NCI-H1417 treated with DMSO at 0.1 percent for 48 hours (cell line): ENCODE results near the gene ATP6V1C2.

Experiments used
- DNase-seq: peaks from one replicate; lab custom pipeline; 2025; lab: John Stamatoyannopoulos, UW

The ATP6V1C2 gene

DNA sequence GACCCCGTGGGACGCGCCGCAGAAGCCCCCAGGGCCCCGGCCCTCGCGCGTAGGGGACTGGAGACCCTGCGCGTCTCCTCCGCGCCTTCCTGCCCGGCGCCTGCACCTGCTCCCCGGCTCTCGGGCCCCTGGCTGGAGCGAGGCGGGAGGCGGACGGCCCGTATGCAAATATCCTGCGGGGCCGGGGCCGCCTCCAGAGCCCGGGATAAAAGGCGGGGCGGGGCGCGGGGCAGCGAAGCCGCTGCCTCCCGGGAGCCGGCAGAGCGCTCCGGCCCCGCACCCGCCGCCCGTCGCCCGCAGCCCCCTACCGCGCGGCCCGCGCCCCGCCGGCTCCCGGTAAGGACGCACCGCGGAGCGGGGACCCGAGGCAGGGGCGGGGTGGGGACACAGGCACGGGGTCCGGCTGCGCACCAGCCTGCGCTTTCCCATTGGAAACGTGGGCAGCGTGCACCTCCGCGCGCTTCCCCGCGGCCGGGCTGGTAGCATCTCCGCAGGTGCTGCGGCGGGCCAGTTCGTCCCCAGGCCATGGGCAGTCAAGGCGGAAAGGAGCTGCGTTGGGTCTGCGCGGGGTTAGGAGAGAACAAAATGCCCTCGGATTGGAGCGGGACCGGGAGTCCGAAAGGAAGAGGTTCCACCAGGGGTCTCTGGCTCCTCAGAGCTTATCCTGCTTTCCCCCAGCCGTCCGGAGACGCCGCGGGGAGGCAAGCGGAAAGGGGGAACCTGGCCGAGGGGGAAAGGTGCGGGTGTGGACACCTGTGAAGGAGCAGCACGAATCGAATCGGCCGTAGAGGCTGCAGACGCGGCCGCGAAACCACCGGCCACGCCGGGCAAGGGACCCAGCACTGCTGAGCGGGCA is at the start of gene ATP6V1C2:
Gene ATP6V1C2, plus strand, starts transcription at position 235 of the 856 bp plus-strand sequence. CDS start 1,220 bp downstream, outside the sequence.
- DNase-seq, result no peak

GRCh38 chr2:10675131-10675530 is 46.3 kb upstream of the ATP6V1C2 start:
- no peak for DNase-seq

DNA sequence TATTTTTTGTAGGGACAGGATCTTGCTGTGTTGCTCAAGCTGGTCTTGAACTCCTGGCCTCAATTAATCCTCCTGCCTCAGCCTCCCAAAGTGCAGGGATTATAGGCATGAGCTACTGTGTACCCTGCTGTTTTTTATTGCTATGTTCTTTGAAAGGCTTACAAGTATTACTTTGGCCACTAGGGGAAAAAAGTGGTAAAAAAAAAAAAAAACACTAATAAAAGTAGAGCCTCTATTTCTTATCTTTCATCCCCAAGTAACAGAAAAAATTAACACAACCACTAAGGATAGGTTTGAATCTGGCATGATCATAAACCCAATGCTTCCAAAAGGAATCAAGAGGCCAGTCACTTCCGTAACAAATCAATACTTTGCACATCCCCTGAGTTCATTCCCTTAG is 43.2 kb upstream of the ATP6V1C2 start:
- DNase-seq, result no peak

DNA sequence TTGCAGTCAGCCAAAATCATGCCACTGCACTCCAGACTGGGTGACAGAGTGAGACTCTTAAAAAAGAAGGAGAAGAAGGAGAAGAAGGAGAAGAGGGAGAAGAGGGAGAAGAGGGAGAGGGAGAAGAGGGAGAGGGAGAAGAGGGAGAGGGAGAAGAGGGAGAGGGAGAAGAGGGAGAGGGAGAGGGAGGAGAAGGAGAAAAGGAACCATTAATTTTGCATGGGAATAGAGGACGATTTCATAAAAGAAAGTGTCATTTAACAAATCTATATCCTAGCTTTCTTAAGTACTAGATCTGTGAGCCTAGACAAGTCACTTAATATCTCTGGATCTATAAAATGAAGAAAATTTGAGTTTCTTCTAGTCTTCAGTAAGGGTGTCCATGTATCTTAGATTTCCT is 41.2 kb upstream of the ATP6V1C2 start:
- DNase-seq, result no peak

GRCh38 chr2:10680957-10681356 is 40.5 kb upstream of the ATP6V1C2 start:
- DNase-seq, result no peak

DNA sequence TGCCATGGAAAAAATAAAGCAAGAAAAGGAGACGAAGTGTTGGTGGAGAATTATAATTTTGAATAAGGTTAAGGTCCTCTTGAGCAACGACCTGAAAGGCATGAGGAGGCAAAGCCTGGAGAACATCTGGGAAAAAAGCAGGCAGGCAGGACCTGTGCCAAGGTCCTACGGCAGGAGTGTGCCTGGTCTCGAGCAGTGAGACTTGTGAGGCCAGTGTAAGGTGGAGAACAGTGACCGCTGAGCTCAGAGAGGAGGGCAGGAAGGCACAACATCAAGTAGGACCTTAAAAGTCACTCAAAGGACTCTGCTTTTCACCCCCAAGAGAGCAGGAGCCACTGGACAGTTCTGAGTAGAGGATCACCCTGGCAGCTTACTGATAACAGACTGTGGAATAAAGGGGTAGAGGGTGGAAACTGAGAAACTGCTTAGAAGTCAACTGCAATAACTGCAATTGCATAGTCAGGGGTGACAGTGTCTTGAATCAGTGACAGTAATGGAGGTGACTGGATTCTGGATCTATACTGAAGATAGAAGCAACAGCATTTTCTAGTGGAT is 35.2 kb upstream of the ATP6V1C2 start:
- no peak for DNase-seq

DNA sequence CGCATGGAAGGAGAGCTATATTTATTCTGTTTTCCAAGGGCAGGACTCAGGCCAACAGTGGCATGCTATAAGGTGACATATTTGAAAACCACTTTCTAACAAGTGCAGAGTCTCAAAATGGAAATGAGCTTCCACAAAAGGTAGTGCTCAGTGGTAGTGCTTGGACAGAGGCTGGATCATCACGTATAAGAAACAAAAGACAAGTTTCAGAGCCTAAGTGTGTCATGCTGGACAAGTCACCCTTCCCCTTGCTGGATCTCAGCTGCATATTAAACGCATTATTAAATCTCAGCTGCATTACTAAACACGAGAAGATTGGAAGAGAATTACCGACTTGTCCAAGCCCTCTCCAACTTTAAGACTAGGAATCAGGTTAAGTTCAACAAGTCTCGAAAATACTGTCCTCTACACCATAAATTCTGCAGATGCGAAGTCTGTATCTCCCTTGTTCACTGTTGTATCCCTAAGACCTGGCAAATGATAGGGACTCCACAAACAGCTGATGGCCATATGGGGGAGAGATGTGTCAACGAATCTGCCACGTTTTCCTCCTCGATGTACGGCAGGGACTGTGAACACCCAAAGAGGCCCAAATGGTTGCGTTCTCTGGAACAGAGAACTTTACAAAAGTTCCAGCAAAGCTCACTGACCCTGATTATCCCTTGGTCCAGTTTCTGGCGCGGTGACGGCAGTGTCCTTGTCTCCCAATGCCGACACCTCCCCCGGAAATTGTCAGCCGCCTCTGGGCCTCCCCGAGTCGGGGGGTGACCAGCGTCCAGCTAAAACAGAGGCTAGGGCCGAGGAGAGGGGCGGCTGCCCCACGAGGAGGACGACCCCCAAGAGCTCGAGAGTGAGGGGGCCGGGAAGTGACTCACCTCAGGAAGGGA is 32.3 kb upstream of the ATP6V1C2 start:
- no peak for DNase-seq

DNA sequence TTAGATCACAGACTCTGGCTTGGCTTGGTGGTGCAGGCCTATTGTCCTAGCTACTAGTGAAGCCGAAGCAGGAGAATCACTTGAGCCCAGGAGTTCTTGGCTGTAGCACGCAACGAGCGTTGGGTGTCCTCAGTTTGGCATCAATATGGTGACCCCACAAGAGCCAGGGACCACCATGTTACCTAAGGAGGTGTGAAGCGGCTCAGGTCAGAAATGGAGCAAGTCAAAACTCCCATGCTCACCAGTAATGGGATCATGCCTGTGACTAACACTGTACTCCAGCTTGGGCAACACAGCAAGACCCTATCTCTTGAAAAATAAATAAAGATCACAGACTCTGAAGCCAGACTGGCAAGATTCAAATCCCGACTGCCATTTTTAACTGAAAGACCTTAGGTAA is 29.9 kb upstream of the ATP6V1C2 start:
- no peak for DNase-seq

DNA sequence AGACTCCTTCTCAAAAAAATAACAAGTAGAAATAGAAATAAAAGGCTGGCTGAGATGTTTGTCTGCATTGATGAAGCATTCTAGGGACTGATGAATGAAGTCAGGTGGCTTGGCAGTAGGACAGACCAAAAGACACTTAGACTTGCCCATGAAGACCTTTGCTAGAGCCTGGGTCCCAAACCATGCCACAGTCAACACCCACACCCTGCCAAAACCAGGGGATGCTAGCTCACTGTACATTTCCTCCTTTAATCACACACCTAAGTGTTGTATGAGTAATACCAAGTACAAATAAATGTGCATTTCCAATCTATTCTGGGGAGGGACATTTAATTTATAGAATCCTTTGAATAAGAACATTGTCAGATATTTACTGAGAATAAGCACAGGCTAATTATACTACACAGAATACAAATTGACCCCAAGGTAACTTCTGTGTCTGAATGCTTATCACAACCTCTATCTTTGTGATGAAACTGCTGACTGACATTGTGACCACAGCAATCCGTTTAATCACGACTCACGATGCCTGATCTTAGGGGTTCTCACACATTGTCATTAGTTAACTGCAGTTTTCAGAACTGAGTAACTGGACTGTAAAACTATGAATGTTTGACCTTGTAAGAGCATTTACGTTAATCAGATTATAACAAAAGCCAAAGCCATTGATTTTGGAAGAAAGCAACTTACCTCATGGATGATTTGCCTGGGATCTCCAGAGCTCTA is 21.2 kb upstream of the ATP6V1C2 start:
- DNase-seq, result no peak

GRCh38 chr2:10704034-10704594 is 17.3 kb upstream of the ATP6V1C2 start:
- no peak for DNase-seq

DNA sequence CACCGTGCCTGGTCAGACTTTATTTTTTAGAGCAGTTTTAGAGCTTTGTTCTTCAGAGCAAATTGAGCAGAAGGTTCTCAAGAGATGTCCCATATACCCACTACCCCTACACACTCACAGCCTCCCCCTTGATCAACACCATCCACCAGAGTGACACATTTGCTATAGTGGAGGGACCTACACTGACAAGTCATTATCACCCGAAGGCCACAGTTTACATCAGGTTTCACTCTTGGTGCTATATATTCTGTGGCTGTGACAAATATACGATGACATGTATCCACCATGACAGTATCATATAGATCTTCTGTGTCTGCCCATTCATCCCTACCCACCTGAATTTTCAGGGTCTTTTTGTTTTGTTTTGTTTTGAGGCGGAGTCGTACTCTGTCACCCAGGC is 15.4 kb upstream of the ATP6V1C2 start:
- no peak for DNase-seq

DNA sequence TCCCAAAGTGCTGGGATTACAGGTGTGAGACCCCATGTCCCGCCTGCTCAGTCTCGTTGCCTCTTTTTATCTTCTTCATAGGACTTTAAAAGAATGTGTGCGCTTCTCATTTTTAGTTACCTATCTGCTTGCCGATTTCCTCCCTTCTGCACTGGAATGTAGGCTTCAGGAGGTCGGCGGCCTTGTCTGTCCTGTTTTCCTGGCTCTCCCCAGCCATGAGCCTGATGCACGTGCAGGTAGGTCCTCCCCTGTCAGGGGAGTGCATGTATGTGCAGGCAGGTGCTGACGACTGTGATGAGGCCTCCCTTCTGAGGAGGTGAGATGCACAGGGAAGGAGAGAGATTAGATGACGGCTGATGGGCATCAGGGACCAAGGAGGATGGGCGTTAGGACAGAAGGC is 13.6 kb upstream of the ATP6V1C2 start:
- DNase-seq, result no peak

GRCh38 chr2:10709290-10709939 is 12.0 kb upstream of the ATP6V1C2 start:
- peak; percentile 35 for DNase-seq

DNA sequence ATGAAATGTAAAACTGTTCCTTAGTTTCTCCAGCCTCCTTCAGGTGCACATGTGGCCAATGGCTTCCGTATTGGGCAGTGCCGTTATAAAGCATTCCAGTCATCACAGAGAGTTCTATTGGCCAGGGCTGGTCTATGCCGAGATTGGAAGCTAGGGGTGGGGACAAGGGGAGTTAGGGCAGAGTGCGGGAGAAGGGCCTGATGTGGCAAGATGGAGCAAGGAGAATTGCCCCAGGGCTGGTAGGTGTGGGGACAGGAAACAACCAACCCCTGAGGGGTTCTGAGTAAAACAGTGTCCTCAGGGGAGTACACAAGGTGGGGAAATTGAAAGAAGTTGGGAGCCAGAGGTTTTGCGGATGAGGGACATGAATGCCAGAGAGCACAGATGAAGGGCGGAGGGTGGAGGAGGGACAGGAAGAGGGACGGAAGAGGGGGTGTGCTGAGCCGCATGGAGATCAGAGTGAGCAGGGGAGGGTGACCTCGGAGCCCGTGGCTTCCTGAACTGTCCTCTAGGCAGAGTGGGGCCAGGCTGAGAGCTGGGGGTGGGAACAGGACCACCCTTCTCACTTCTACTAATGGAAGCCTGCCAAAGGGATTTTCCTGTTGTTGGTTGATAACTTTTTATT is 9.1 kb upstream of the ATP6V1C2 start:
- no peak for DNase-seq

DNA sequence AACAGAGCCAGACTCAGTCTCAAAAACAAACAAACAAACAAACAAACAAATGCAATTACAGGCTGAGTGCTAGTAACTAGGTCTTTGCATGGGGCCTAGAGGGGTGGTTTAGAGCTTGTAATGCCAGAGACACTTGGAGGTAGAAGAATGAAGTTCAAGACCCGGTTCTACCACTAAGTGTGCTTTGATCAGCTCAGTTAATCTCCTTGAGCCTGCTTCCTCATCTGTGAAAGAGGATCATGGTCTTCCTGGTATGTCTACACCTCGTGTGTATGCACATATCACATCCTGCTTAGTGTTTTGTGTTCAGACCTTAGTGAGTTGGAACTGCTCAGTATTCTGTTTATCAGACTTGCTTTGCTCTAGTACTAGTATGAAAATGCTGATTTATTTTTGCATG is 4.8 kb upstream of the ATP6V1C2 start:
- no peak for DNase-seq

DNA sequence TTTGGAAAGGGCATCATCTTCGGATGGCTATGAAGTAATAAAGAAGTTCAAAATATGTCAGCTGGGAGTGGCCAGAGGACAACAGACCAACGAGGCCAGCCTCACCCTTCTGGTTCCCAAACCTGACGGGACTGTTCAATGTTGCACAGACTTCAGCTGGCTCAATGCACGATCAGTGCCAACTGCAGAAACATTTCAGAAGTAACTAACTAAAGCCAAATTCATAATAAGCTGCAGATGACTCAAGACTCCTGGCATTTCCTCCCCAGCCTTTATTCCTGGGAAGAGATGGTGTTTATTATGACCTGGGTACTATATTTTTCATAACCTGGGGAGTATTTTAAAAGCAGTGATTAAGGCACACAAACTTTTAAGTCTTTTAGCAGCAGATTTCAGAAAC is 3.8 kb upstream of the ATP6V1C2 start:
- no peak for DNase-seq

GRCh38 chr2:10720306-10720705 is 1.1 kb upstream of the ATP6V1C2 start:
- no peak for DNase-seq

DNA sequence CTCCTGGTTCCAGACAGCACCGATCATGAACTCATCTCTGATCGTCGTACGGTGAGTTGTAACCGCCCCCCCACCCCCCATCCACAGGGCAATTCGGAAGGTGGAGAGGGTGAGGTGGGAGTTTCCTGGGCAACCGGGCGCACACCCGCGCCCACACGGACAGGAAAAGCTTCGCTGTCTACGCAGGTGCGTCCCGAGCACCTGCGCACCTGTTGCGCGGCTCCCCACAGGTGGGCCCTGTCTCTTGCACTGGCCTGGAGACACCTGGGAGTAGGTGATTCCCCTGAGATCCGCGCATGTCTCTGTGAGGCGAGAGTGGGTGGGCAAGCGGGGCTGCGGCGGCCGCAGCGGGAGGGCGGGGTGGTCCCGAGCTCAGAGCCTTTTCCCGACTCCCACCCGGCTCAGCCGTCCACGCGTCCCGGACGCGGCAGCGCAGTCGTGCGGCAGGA is 459 bp upstream of the ATP6V1C2 start:
- DNase-seq, result peak; percentile 48

DNA sequence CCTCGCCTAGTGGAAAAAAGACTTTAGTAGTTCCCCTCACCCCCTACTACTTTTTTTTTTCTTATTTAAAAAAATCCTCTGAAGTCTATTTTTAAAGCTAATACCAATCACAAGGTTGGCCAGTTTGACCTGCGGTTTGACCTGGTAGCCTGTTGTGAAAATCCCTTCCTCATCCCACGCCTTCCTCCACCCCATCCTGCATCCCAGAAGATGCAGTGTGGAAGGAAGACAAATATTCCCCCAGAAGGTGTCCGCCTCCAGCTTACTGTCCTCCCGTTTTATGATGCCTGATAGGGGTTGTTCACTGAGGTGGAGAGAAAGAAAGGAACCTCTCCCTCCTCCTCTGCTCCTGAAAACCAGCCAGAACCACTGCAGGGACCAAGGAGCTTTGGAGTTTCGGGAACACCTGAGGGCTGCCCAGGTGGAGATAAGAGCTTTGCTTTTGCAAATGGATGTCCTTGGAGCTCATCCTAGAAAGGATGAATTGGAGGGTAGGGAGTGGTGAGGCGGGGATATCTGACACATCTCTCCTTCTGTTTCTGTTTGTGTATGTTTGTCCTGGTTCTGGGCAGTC is 909 bp downstream of the ATP6V1C2 start:
- DNase-seq, result no peak

GRCh38 chr2:10732924-10733565 is 11.6 kb downstream of the ATP6V1C2 start:
- DNase-seq, result no peak
